Brain microvascular endothelial cell (primary cell): Measurements from ENCODE around the gene DOCK10.

Experiments used
- DNase-seq: peaks from one replicate; pipeline ENCODE4 v3.0.0-alpha.2; 2020
- H3K27ac ChIP-seq: fragments of 250-450 bp; sonication (Bioruptor Pico); 2 replicates; pipeline ENCODE4 v1.5.1; 2020; ENCODE audit warnings: mild to moderate bottlenecking, moderate library complexity
- H3K27me3 ChIP-seq: fragments of 250-450 bp; sonication (Bioruptor Pico); replicated peaks from 2 replicates; pipeline ENCODE4 v1.5.1; 2020; ENCODE audit warnings: mild to moderate bottlenecking
- H3K36me3 ChIP-seq: fragments of 250-450 bp; sonication (Bioruptor Pico); replicated peaks from 2 replicates; pipeline ENCODE4 v1.5.1; 2020; ENCODE audit warnings: mild to moderate bottlenecking
- H3K4me3 ChIP-seq: 2 replicates; pipeline ENCODE4 v1.5.1; 2011; ENCODE audit warnings: low read depth, mild to moderate bottlenecking, control low read depth, low read length, moderate library complexity
- CTCF ChIP-seq: IDR thresholded peaks from 2 replicates; pipeline ENCODE4 v1.5.1; 2011; ENCODE audit warnings: low read depth, mild to moderate bottlenecking, moderate library complexity, low read length, control low read depth, inconsistent platforms; ENCODE audit errors: missing control alignments
- in situ Hi-C: cut with HindIII; loops from 2 replicates; pipeline ENCODE4 v1.10.0; 2017; ENCODE audit warnings: low sequenced_read_pairs, low pct_ligation_motif_present

DOCK10 gene

GRCh38 chr2:224776795-224777558, 265.3 kb downstream of the DOCK10 start:
- in situ Hi-C loops: no loop called here
- DNase-seq: no peak
- H3K36me3 ChIP-seq: peaks cover 21% of the 10 kb centered on the region

GRCh38 chr2:224775647-224776046, 266.6 kb downstream of the DOCK10 start:
- H3K36me3 ChIP-seq: peaks cover 27% of the 10 kb centered on the region
- TF ChIP-seq CTCF: no peak
- in situ Hi-C loops: no loop called here
- H3K27me3 ChIP-seq: no peaks in the 10 kb centered on the region
- no peak overlapping the region for H3K4me3 ChIP-seq
- no peak overlapping the region for H3K27ac ChIP-seq
- DNase-seq: no peak

More at GRCh38 chr2:224776795-224777558, 265.3 kb downstream of the DOCK10 start:
- TF ChIP-seq CTCF: no peak
- no peak overlapping the region for H3K4me3 ChIP-seq
- H3K27ac ChIP-seq: no peak overlapping the region
- H3K27me3 ChIP-seq: no peaks in the 10 kb centered on the region

- H3K27ac ChIP-seq: no peak overlapping the region
- H3K4me3 ChIP-seq: no peak overlapping the region
- no peaks in the 10 kb centered on the region for H3K27me3 ChIP-seq
- no peak for TF ChIP-seq CTCF
- in situ Hi-C loops: no loop called here
- peaks cover 36% of the 10 kb centered on the region for H3K36me3 ChIP-seq
- DNase-seq: no peak
Observed at GRCh38 chr2:224774735-224775134, 267.5 kb downstream of the DOCK10 start.

- no peak overlapping the region for H3K27ac ChIP-seq
- no peak for DNase-seq
- H3K4me3 ChIP-seq: no peak overlapping the region
- H3K27me3 ChIP-seq: no peaks in the 10 kb centered on the region
- TF ChIP-seq CTCF: no peak
- in situ Hi-C loops: no loop called here
- peaks cover 50% of the 10 kb centered on the region for H3K36me3 ChIP-seq
Observed at GRCh38 chr2:224772494-224772893, 269.8 kb downstream of the DOCK10 start.

- Histone ChIP-seq H3K27me3 (no peaks in the 10 kb centered on the region), H3K36me3 (peaks cover 57% of the 10 kb centered on the region), H3K4me3 (no peak overlapping the region), H3K27ac (no peak overlapping the region)
- TF ChIP-seq CTCF: no peak
- in situ Hi-C loops: no loop called here
- DNase-seq: no peak
Observed at GRCh38 chr2:224769489-224769888, 272.8 kb downstream of the DOCK10 start.
